HG03103 (cell line): ENCODE results near the gene PIK3R5.
"Not testable (repeated sequence)": the region's sequence is repeated elsewhere in the genome, so short reads cannot be mapped to it uniquely, and the experiment has no call there.

Experiments
- ATAC-seq: cut with Tn5 transposase; IDR thresholded peaks from one replicate; pipeline ENCODE4 v1.9.1; 2021; ENCODE audit warnings: low read depth; ENCODE audit not compliant: unreplicated experiment

PIK3R5 gene

GRCh38 chr17:8965394-8966168 lies at the start of gene PIK3R5:
PIK3R5 (minus strand) TSS chr17:8965707; CDS start chr17:8911494, 54,213 bp downstream.
- peak; percentile 47 for ATAC-seq

GRCh38 chr17:9011001-9011400 lies 45.5 kb upstream of the PIK3R5 start:
- ATAC-seq: no peak

GRCh38 chr17:9009737-9010136 lies 44.2 kb upstream of the PIK3R5 start:
- ATAC-seq: no peak

- no peak for ATAC-seq
These were observed 43.6 kb upstream of the PIK3R5 start for GRCh38 chr17:9009096-9009495.

GRCh38 chr17:9007052-9007714 lies 41.7 kb upstream of the PIK3R5 start:
- no peak for ATAC-seq

- ATAC-seq: no peak
These were observed 40.8 kb upstream of the PIK3R5 start for GRCh38 chr17:9006175-9006767.

GRCh38 chr17:9004961-9005285 lies 39.4 kb upstream of the PIK3R5 start:
- ATAC-seq: no peak

GRCh38 chr17:9004132-9004960 lies 38.8 kb upstream of the PIK3R5 start:
- ATAC-seq: no peak

GRCh38 chr17:9003355-9004131 lies 38.0 kb upstream of the PIK3R5 start:
- ATAC-seq: no peak

- no peak for ATAC-seq
These were observed 37.3 kb upstream of the PIK3R5 start for GRCh38 chr17:9002606-9003354.

GRCh38 chr17:9002227-9002605 lies 36.7 kb upstream of the PIK3R5 start:
- ATAC-seq: no peak

- no peak for ATAC-seq
These were observed 36.1 kb upstream of the PIK3R5 start for GRCh38 chr17:9001559-9001958.

GRCh38 chr17:8997994-8998628 lies 32.6 kb upstream of the PIK3R5 start:
- ATAC-seq: no peak

GRCh38 chr17:8995711-8996110 lies 30.2 kb upstream of the PIK3R5 start:
- ATAC-seq: no peak

GRCh38 chr17:8994319-8994718 lies 28.8 kb upstream of the PIK3R5 start:
- ATAC-seq: no peak

- no peak for ATAC-seq
These were observed 26.2 kb upstream of the PIK3R5 start for GRCh38 chr17:8991514-8992285.

- not testable (repeated sequence) for ATAC-seq
These were observed 22.9 kb upstream of the PIK3R5 start for GRCh38 chr17:8988263-8988935.

- ATAC-seq: no peak
These were observed 20.8 kb upstream of the PIK3R5 start for GRCh38 chr17:8986295-8986694.
